Measurements from ENCODE around the gene RIPOR3.

Gene RIPOR3

DNA sequence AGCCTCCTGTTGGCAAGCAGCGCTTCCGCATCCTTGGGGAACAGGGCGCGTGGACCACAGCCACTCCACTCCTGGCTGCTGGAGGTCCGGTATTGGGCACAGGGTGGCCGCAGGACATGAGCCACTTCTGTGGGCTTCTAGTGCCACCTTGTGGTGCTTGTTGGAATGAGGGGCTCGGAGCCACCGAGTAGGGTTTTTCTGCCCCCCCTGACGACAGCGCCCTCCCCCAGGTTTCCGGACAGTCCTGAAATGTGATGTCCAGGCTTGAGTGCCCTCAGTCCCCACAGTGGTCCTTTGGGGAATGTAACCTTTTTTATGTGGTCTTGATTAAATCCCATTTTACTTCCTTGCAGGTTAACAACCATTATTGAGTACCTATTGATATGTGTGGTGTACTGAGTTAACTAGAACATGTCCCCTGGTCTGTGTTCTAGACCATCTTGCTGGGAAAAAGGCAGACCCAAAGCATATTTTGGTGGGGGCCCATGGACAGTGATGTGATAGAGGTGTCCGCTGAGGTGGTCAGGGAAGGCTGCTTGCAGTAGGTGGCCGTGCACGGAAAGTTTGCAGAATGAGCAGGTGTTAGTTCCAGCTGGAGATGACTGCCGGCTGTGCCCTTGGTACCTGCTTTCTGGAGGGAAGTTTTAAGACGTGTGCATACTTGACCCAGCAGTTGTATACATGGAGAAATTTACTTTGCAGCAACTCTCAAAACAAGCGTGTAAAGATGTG lies 111.2 kb downstream of the RIPOR3 start:
- H3K4me3 ChIP-seq, result no peak overlapping the region
- H4K20me1 ChIP-seq, result peaks cover 17 to 91% (median 43%) of the 10 kb centered on the region in 11 experiments; a peak in 19 of 22 replicates
- H3K27ac ChIP-seq, result no peak overlapping the region
- no peaks in the 10 kb centered on the region for H3K27me3 ChIP-seq
- TF ChIP-seq Cebpa-rat (IDR thresholded peaks at IDR 0.05), result no peak
- H3K9me3 ChIP-seq (replicated peaks in 1 of 11), result no peaks in the 10 kb centered on the region
- H3K36me3 ChIP-seq, result peaks cover 89 to 99% (median 97%) of the 10 kb centered on the region in 11 experiments
- no peak overlapping the region for H3K4me2 ChIP-seq
- peaks cover 9 to 21% (median 14%) of the 10 kb centered on the region in 10 experiments for H3K4me1 ChIP-seq
- no peak overlapping the region for H3K9ac ChIP-seq

DNA sequence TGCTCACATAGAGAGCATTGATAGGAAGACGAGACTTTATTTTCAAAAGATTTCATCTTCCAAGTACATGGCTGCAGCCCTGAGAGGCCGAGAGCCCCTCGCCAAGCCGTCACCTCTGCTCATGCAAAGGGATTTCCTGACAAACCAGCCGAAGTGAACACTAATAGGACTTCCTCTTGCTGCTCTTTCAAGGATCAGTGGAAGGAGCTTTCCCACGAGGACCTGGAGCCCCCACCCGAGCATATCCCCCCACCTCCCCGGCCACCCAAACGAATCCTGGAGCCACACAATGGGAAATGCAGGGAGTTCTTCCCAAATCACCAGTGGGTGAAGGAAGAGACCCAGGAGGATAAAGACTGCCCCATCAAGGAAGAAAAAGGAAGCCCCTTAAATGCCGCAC lies 111.8 kb downstream of the RIPOR3 start:
- peaks cover 93 to 99% (median 97%) of the 10 kb centered on the region in 11 experiments for H3K36me3 ChIP-seq
- peaks cover 17 to 92% (median 48%) of the 10 kb centered on the region in 11 experiments; a peak in 20 of 22 replicates for H4K20me1 ChIP-seq

DNA sequence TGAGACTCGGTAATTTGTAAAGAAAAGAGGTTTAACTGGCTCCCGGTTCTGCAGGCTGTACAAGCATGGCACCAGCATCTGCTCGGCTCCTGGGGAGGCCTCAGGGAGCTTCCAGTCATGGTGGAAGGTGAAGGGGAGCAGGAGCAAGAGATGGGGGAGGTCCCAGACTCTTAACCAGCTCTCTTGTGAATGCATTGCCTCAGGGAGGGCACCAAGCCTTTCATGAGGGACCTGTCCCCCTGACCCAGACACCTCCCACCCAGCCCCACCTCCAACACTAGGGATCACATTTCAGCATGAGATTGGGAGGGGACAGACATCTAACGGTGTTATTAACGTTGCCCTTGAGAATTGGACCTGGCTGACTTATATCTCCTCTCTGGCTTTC lies 112.6 kb downstream of the RIPOR3 start:
- no peak overlapping the region for H3K4me3 ChIP-seq
- no peak for TF ChIP-seq Cebpa-rat (IDR thresholded peaks at IDR 0.05)
- peaks cover 95 to 100% (median 99%) of the 10 kb centered on the region in 11 experiments for H3K36me3 ChIP-seq
- 0 out of 22 replicates have a peak overlapping the region, but pooled peaks of 1 of the 11 experiments have one; percentile 4 for H3K9ac ChIP-seq
- H4K20me1 ChIP-seq, result peaks cover 17 to 97% (median 56%) of the 10 kb centered on the region in 11 experiments; a peak in 21 of 22 replicates
- H3K4me1 ChIP-seq, result peaks cover 9 to 26% (median 16%) of the 10 kb centered on the region in 10 experiments
- H3K4me2 ChIP-seq, result no peak overlapping the region
- H3K27ac ChIP-seq, result no peak overlapping the region
- no peaks in the 10 kb centered on the region for H3K27me3 ChIP-seq
- no peaks in the 10 kb centered on the region for H3K9me3 ChIP-seq (replicated peaks in 1 of 11)

More for the DNA sequence above, 111.8 kb downstream of the RIPOR3 start:
- H3K27ac ChIP-seq, result no peak overlapping the region
- H3K4me2 ChIP-seq, result no peak overlapping the region
- no peaks in the 10 kb centered on the region for H3K9me3 ChIP-seq (replicated peaks in 1 of 11)
- H3K4me1 ChIP-seq, result peaks cover 9 to 21% (median 14%) of the 10 kb centered on the region in 10 experiments
- no peak for TF ChIP-seq Cebpa-rat (IDR thresholded peaks at IDR 0.05)
- no peak overlapping the region for H3K4me3 ChIP-seq
- H3K27me3 ChIP-seq, result no peaks in the 10 kb centered on the region
- H3K9ac ChIP-seq, result no peak overlapping the region

DNA sequence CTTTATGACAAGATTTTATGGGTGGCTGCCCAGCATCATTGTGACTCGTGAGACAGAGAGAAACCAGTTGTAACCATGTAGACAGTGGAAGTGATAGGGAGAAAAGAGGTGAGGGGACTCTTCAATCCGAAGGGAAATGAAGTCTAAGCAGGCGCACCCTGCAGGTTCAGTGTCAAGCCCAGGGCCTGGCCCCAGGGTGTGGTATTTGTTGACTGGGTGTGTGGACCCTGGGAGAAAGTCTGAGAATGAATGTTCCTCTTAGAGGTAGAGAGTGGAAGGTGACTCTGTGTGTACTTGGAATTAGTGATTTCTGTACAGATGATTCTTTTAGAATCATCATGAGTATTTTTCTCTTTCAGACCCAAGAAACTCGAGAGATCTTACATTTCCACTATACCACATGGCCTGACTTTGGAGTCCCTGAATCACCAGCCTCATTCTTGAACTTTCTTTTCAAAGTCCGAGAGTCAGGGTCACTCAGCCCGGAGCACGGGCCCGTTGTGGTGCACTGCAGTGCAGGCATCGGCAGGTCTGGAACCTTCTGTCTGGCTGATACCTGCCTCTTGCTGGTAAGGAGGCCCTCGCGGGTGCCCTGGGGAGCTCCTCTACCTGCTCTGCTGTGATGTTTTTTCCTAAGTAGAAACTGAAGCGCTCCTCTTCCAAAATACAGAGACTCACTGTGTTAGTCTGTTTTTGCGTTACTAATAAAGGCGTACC lies 113.1 kb downstream of the RIPOR3 start:
- Histone ChIP-seq H3K4me3 (no peak overlapping the region), H3K27ac (no peak overlapping the region), H3K4me1 (peaks cover 12 to 26% (median 21%) of the 10 kb centered on the region in 10 experiments), H4K20me1 (peaks cover 21 to 97% (median 61%) of the 10 kb centered on the region in 11 experiments), H3K9me3 (replicated peaks in 1 of 11) (no peaks in the 10 kb centered on the region), H3K9ac (0 out of 22 replicates have a peak overlapping the region, but pooled peaks of 1 of the 11 experiments have one; percentile 4), H3K27me3 (no peaks in the 10 kb centered on the region), H3K4me2 (no peak overlapping the region), H3K36me3 (peaks cover 90 to 100% (median 99%) of the 10 kb centered on the region in 11 experiments)
- no peak for TF ChIP-seq Cebpa-rat (IDR thresholded peaks at IDR 0.05)

DNA sequence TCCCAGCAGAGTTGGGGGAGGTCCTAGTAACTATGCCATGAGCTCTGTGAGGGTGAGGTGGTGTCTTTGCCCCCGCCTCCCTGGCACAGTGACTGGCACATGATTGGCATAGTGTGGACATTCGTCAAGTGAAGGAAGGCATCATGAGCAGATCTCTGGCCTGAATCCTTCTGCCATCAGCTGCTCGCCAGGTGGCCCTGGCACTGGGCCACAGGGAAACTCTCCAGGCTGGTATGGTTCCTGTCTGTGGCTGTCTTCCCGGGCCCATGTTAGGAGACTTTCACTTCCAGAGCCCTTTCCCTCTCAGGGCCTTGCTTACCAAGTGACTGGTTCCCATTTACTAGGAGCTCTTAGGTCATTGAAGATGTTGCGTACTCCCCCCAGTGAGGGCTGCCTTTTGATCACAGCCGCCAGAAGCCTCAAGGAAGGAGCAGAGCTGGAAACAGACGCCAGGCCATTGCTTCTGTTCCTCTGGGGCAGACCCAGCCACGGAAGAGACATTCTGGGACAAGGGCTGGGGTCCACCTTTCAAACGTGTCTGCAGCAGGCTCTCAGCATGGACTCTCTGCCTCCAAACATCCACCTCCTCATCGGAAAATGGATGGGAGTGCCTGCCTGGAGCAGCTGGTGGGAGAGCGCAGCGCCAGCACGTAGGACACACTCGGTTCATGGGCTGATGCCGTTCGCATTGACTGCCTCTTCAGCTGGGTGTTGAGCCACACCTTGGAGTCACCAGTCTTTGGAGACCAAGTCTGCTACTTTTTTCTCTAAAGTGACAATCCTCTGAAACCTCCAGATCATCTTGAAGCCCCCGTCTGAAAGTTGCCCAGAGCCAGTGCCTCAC lies 113.9 kb downstream of the RIPOR3 start:
- Histone ChIP-seq H3K4me1 (peaks cover 17 to 27% (median 22%) of the 10 kb centered on the region in 10 experiments), H3K36me3 (peaks cover 81 to 100% (median 92%) of the 10 kb centered on the region in 11 experiments), H3K9ac (peak overlapping the region in 2 of 11 experiments; percentile 1 to 38; a peak in 1 of 22 replicates), H3K4me3 (no peak overlapping the region), H3K9me3 (replicated peaks in 1 of 11) (no peaks in the 10 kb centered on the region), H4K20me1 (peaks cover 21 to 97% (median 64%) of the 10 kb centered on the region in 11 experiments), H3K27ac (peak overlapping the region in 1 of 11 experiments; percentile 21; a peak in 1 of 22 replicates), H3K27me3 (no peaks in the 10 kb centered on the region), H3K4me2 (no peak overlapping the region)
- TF ChIP-seq Cebpa-rat (IDR thresholded peaks at IDR 0.05), result no peak

DNA sequence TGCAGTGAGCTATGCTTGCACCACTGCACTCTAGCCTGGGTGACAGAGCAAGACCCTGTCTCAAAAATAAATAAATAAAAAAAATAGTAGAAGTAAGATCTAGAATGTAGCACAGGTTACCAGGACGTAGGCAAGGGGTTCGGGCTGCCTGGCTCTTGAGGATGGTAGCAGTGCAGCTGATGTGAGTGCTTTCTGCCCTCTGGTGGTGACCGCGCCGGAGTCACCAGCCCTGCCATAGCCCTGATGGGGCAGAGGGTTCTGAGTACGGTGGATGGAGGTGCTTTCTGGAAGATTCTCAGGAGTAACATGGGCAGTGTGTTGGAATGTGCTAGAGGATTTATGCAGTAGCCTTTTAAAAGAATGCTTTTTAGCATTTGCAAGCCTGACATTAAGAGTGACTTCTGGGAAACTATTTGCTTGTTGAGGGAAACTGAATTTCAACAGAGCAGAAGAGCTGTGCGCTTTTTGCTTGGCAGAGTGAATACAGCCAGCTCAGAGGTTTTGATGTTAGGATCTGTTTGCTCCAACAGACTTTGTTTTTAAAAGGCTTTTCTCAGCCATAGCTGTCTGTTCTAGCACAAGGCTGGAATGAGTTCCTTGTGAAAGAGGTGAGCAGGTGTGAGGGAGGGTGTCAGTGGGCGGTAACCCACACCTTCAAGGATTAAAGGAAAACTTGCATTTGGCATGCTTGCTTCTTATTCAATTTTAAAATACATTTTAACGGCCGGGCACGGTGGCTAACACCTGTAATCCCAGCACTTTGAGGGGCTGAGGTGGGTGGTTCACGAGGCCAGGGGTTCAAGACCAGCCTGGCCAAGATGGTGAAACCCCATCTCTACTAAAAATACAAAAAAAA lies 115.2 kb downstream of the RIPOR3 start:
- Histone ChIP-seq H3K27ac (no peak overlapping the region), H3K4me3 (no peak overlapping the region), H3K36me3 (peaks cover 77 to 100% (median 87%) of the 10 kb centered on the region in 11 experiments), H3K27me3 (no peaks in the 10 kb centered on the region), H3K9ac (no peak overlapping the region), H4K20me1 (peaks cover 26 to 99% (median 71%) of the 10 kb centered on the region in 11 experiments), H3K9me3 (replicated peaks in 1 of 11) (no peaks in the 10 kb centered on the region), H3K4me1 (peaks cover 25 to 33% (median 28%) of the 10 kb centered on the region in 10 experiments), H3K4me2 (no peak overlapping the region)
- TF ChIP-seq Cebpa-rat (IDR thresholded peaks at IDR 0.05), result no peak

DNA sequence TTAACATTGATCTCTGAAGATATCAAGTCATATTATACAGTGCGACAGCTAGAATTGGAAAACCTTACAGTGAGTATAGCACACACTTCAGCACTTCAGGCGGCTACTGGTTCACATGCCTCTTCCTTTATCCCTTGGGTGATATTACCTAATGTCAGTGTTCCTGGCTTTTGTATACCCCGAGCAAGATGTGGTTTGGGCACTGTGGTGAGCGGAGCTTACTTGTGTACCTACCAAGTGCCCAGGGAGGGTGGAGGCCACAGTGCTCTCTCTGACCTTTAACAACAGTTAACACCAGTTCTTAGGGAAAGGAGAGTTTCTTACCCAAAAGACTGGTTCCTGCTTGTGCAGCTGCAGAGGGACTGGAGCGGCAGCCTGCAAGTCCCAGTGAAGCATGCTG lies 116.8 kb downstream of the RIPOR3 start:
- Histone ChIP-seq H3K4me1 (peaks cover 40 to 47% (median 42%) of the 10 kb centered on the region in 10 experiments), H3K4me3 (no peak overlapping the region), H3K27me3 (no peaks in the 10 kb centered on the region), H3K9me3 (replicated peaks in 1 of 11) (no peaks in the 10 kb centered on the region), H3K9ac (no peak overlapping the region), H3K36me3 (peaks cover 65 to 94% (median 84%) of the 10 kb centered on the region in 11 experiments), H3K27ac (no peak overlapping the region), H3K4me2 (no peak overlapping the region), H4K20me1 (peaks cover 33 to 98% (median 71%) of the 10 kb centered on the region in 11 experiments)
- TF ChIP-seq Cebpa-rat (IDR thresholded peaks at IDR 0.05), result no peak

DNA sequence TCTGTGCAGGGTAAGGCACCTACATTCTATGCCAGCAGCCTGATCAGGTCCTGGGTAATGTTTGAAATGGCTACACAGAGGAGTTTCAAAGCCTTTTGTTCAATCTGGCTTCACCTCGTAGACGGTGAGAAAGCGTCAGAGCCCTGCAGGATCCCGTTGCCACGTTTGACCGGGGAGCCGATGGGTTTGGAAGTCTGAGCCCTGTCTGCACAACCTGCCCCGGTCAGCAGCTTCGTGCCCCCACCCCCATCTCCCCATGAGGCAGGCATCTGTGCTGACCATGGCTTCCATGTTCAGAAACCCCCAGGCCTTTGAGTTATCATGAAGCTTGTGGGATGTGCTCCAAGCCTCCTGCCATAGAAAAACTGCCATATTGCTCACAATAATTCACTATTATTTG lies 117.2 kb downstream of the RIPOR3 start:
- Histone ChIP-seq H3K27ac (peak overlapping the region in 2 of 11 experiments; percentile 21 to 31; a peak in 1 of 22 replicates), H4K20me1 (peaks cover 37 to 98% (median 74%) of the 10 kb centered on the region in 11 experiments), H3K4me3 (no peak overlapping the region), H3K4me1 (peaks cover 44 to 52% (median 46%) of the 10 kb centered on the region in 10 experiments), H3K36me3 (peaks cover 65 to 94% (median 84%) of the 10 kb centered on the region in 11 experiments), H3K4me2 (peak overlapping the region in 2 of 11 experiments; percentile 58 to 62; a peak in 2 of 22 replicates), H3K27me3 (no peaks in the 10 kb centered on the region), H3K9ac (peak overlapping the region in 1 of 11 experiments; percentile 9; a peak in 1 of 22 replicates), H3K9me3 (replicated peaks in 1 of 11) (no peaks in the 10 kb centered on the region)
- no peak for TF ChIP-seq Cebpa-rat (IDR thresholded peaks at IDR 0.05)
